Measurements from ENCODE around the gene PODN.

GRCh38 chr1:53093451-53093754, 31.4 kb downstream of the PODN start:
- TF ChIP-seq POLR2A (IDR thresholded peaks at IDR 0.05), result no peak
- no peak for TF ChIP-seq CTCF (IDR thresholded peaks at IDR 0.05)
